ENCODE results near the gene NID2.

The NID2 gene

DNA sequence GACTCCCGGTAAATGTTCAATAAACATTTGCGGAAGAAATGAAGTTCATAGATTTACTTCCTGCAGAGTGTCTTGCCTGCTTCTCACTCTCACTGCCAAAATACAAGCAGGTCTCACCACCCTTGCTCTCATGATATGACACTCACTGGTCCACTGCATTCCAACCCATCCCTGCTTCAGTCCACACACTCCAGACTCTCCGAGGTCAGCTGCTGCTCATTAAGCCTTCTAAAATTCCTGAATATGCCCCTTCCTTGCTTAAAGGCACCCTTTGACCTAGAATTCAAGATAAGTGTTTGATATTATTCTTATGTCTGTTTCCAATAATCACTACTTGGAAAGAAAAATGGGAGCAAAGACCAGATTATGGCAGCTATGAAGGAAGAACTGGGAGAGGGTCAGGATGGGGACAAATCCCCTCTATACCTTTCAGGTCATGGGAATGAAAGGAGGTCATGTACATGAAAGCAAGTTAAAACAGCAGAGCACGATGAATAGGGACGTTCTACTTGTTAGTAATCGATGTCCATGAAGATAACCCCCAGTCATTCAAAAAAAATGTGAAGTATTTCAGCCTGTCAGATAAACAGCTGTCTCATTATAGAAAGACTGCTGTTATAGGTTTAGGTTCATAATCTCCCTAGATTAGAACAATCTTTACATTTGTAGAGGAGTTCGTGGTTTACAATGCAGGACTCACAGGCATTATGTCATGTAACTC is 10.5 kb upstream of the NID2 start:
- no peak for DNase-seq

GRCh38 chr14:52078721-52079120 is 9.9 kb upstream of the NID2 start:
- no peak for DNase-seq

DNA sequence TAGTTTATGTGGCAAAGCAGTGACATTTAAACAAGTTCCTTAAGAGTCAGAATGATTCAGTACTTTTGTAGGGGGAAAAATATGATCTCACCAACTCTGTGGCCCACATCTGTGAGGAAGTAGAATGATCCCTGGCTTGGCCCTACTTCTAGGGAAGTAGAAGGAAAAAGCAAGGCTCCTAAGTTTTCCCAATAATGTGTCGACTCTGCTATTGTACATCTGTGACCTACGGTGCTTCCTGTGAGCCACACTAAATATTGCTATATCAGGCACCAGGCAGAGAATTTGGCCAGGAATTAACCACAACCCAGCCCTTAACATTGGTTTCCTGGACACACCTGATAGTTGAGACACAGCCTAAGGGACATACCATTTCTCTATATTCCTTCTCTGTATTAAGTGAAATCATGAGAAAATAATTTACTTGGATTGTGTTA is 9.3 kb upstream of the NID2 start:
- no peak for DNase-seq

GRCh38 chr14:52077256-52077979 is 8.6 kb upstream of the NID2 start:
- no peak for DNase-seq

DNA sequence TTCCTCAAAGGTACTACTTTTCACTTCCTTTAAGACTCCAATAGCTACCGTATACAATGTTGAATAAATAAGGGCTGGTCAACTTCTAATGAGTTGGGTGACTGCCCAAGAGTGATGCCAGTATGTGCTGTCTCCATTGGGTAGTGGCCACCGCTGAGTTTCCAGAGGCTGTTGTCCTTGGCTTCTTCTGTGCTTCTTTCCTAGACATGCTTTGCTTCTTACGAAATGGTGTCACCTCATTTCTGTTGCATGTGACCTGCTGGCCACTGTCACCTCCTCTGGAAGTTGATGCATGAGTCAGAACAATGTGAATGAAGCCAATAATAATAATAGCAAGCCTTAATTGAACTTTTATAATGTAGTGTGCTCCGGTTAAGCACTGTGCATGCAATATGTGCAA is 7.5 kb upstream of the NID2 start:
- no peak for DNase-seq

GRCh38 chr14:52075371-52075770 is 6.5 kb upstream of the NID2 start:
- no peak for DNase-seq

DNA sequence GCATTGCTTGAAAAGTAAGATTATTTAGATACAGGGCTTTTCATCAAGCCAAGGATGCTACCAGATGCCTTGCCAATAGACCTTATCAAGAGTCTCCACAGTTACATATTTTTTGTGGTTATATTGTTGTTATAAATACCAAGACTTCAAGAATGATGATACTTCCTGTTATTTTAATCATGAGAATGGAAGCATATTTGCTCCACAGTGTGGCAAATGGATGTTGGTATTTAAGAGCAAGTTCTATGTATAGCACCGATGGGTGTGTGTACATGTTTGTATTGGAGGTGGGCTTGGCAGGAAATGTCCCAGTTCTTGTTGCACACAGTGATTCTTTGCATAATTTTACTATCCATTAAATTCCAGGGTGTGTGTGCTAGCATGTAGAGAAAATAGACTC is 4.4 kb upstream of the NID2 start:
- DNase-seq = no peak

DNA sequence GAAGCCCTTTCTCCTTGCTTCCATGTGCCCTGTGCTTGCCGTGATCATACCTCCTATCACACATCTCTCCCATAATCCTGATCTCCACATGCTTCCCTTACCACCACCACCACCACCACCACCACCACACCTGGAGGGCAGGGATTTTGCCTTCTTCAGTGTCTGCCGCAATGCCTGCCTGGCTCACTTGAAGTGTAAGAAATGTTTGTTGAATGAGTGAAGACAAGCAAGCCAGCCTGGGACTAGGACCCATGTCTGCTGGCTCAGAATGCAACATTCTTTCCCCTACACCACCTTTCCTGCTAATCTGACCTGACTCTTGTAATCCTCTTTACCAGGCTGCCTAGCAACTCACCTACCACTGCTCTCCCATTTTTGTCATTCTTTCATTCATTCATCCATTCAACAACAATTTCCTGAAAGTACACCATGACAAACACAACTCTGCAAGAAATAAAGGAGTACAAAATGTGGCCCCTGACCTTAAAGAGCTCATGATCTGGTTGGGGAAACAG is 3.5 kb upstream of the NID2 start:
- no peak for DNase-seq

- DNase-seq = no peak
Measured at GRCh38 chr14:52071675-52072074, 2.8 kb upstream of the NID2 start.

- DNase-seq = no peak
Measured at GRCh38 chr14:52070051-52070431, 1.2 kb upstream of the NID2 start.

DNA sequence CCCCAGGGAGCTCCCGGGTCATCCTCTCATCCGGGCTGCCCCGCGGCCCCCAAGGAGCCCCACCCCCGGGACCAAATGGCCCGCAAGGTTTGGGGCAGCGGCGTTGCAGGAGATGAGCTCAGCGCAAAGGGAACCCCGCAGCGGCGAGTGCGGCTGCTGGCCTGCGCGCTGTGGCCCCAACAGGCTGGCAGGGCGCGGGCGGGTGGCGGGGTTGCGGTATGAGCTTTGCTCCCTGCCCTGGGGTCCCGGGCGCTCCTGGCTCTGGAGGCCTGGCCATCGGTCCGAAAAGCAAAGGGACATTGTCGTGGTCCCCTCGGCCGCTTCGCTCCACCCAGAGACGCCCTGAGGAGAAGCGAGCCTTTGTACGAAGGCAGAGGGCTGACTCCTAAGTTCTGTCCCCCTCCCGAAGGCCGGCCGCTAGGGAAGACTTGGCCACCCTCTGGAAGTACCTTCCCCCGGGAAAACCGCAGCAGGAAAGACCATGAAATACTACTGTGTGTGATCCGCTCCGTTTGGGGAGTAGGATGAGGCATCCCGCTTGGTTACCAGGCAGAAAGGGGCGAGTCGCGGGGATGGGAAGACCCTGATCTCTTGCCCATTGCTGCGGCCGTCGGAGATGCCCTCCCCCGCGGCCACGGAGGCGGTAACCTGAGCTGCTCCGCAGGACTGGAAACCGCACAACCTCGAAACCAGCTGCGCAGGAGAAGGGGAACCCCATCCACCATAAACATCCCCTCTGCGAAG is 620 bp upstream of the NID2 start:
- no peak for DNase-seq

GRCh38 chr14:52067873-52068614 is 815 bp downstream of the NID2 start:
- no peak for DNase-seq

DNA sequence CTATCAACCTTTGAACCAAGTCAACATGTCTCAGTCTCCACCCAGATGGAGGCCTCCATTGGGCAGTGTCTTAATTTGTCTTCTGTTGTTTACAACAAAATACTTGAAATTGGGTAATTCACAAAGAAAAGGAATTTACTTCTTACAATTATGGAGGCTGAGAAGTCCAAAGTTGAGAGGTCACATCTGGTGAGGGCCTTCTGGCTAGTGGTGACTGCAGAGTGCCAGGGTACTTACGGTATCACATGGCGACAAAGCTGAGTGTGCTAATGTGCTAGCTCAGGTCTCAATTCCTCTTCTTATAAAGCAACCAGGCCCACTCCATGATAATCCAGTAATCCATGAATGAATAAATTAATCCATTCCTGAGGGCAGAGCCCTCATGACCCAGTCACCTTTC is 4.7 kb downstream of the NID2 start:
- DNase-seq = no peak

GRCh38 chr14:52063052-52063462 is 5.8 kb downstream of the NID2 start:
- DNase-seq = no peak

- no peak for DNase-seq
Measured at GRCh38 chr14:52061890-52062289, 7.0 kb downstream of the NID2 start.

- no peak for DNase-seq
Measured at GRCh38 chr14:52061390-52061789, 7.5 kb downstream of the NID2 start.

GRCh38 chr14:52060080-52060479 is 8.8 kb downstream of the NID2 start:
- DNase-seq = no peak

DNA sequence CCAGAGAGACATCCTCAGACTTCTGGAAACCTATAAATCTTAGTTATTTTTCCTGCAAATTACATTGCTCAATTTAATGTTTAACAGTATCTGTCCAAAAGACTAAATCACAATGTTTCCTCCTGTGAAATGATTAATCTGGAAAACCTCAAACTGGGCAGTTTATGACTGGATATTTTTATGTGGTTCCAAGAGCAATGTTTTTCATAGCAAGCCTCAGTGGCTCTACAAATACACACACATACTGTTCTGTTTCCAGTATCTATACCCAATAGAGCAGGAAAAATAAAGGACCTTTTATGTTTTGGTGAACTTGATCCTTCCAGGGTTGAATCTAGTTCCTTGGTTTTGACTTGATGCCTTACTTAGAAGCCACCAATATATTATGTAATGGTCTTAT is 9.2 kb downstream of the NID2 start:
- no peak for DNase-seq

GRCh38 chr14:52058341-52058740 is 10.5 kb downstream of the NID2 start:
- no peak for DNase-seq

DNA sequence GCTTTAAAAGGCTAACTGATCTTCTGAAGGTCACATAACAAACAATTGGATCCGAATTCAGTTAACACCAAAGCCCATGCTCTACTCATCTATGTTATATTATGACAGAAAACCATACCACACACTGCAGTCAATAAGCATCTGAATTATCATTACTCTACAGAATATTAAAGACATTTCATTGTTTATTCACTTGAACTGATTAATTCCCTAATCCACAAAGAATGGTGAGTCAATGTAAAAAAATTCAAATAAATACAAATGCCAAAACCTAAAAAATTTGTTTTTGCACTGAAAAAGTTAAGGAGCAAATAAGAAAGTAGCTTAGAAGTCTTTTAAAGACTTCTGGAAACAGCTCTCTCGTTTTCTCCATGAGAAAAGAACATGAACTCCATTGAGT is 13.7 kb downstream of the NID2 start:
- DNase-seq = no peak

DNA sequence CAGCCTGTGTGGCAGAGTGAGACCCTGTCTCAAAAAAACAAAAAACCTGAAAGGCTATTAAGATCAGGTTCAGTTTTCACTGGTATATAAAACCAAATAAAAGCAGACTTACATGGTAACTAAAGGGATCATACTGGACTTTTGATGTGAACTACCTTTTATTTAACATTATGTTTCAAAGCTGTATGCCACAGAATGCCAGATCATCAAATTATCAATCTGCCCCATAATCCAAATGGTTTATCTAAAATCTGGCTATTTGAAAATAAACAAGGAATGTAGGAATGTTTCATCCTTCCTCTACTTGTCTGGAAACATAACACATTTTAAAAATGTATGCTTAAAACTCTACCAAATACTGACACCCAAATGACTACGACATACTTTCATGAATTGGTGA is 14.2 kb downstream of the NID2 start:
- DNase-seq = no peak

DNA sequence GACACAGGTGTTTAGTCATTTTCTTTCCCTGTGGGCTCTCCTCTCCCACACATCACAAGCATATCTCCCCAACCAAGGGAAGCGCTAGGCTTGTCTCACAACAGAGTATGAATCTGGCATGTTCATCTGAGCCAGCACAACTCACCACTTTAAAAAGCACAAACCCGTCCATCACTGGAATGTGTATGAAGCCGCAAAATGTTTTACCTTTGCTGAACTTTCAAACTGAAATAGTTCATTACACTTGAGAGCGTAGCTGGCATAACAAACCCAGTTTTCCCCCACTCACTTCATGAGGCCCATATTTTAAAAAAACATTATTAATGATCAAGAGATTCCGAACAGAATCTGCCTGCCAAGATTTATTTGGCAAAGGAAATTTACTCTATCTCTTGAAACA is 15.8 kb downstream of the NID2 start:
- no peak for DNase-seq
